Neural progenitor cell (in vitro differentiated cells): ENCODE results near the gene EDEM1. TPM values are rescaled to one million over a fixed set of nuclear protein-coding genes. Genes with fewer than 3 reads are reported as not detected.

ENCODE experiments used
- DNase-seq: peaks from one replicate; pipeline ENCODE4 v3.0.0-alpha.2; 2016; ENCODE audit warnings: low spot score
- H2AFZ ChIP-seq: fragments of 200-600 bp; sonication (generic); replicated peaks from 2 replicates; pipeline ENCODE4 v1.6.1; 2016; ENCODE audit warnings: antibody characterized with exemption
- H3F3A ChIP-seq: fragments of 200-600 bp; sonication (generic); 2 replicates; pipeline ENCODE4 v1.6.1; 2016; ENCODE audit warnings: antibody characterized with exemption, low read depth
- H3K27ac ChIP-seq: fragments of 200-600 bp; sonication (generic); 2 replicates; pipeline ENCODE4 v1.5.1; 2016; ENCODE audit warnings: mild to moderate bottlenecking
- H3K27me3 ChIP-seq: fragments of 200-600 bp; sonication (generic); 2 replicates; pipeline ENCODE4 v1.6.1; 2016; ENCODE audit warnings: mild to moderate bottlenecking, moderate library complexity
- H3K36me3 ChIP-seq: fragments of 200-600 bp; sonication (generic); 2 replicates; pipeline ENCODE4 v1.5.1; 2016
- H3K4me1 ChIP-seq: fragments of 200-600 bp; sonication (generic); 2 replicates; pipeline ENCODE4 v1.6.1; 2016; ENCODE audit warnings: mixed run types
- H3K4me2 ChIP-seq: fragments of 200-600 bp; sonication (generic); 2 replicates; pipeline ENCODE4 v1.6.1; 2016
- H3K4me3 ChIP-seq: fragments of 200-600 bp; sonication (generic); 2 replicates; pipeline ENCODE4 v1.5.1; 2016
- H3K79me2 ChIP-seq: fragments of 200-600 bp; sonication (generic); 2 replicates; pipeline ENCODE4 v1.6.1; 2016; ENCODE audit warnings: low read depth
- H3K9ac ChIP-seq: fragments of 200-600 bp; sonication (generic); 2 replicates; pipeline ENCODE4 v1.6.1; 2016
- H3K9me3 ChIP-seq: fragments of 200-600 bp; sonication (generic); 2 replicates; pipeline ENCODE4 v1.5.1; 2016; ENCODE audit warnings: low read depth
- H4K20me1 ChIP-seq: fragments of 200-600 bp; sonication (generic); 2 replicates; pipeline ENCODE4 v1.6.1; 2016; ENCODE audit warnings: low read depth
- H3K27ac Mint-ChIP-seq: 3 replicates; pipeline ENCODE4 v1.8.0; 2021; ENCODE audit warnings: mixed read lengths
- H3K27me3 Mint-ChIP-seq: 2 replicates; pipeline ENCODE4 v1.8.0; 2022; ENCODE audit warnings: low read depth, mild to moderate bottlenecking, inconsistent platforms, moderate library complexity, mixed read lengths; ENCODE audit not compliant: insufficient read depth
- H3K36me3 Mint-ChIP-seq: 3 replicates; pipeline ENCODE4 v1.8.0; 2021; ENCODE audit warnings: mixed read lengths
- H3K4me1 Mint-ChIP-seq: 3 replicates; pipeline ENCODE4 v1.8.0; 2021; ENCODE audit warnings: mixed read lengths
- H3K4me3 Mint-ChIP-seq: 3 replicates; pipeline ENCODE4 v1.8.0; 2021; ENCODE audit warnings: mild to moderate bottlenecking, moderate library complexity, mixed read lengths
- H3K9me3 Mint-ChIP-seq: 3 replicates; pipeline ENCODE4 v1.8.0; 2020; ENCODE audit warnings: mixed read lengths
- EZH2 ChIP-seq: fragments of 200-600 bp; sonication (generic); IDR thresholded peaks from 2 replicates; pipeline ENCODE4 v1.6.1; 2017; ENCODE audit warnings: antibody characterized with exemption, mild to moderate bottlenecking, moderate library complexity
- EZH2phosphoT487 ChIP-seq: fragments of 200-600 bp; sonication (generic); IDR thresholded peaks from 2 replicates; pipeline ENCODE4 v1.6.1; 2017; ENCODE audit warnings: antibody characterized with exemption
- total RNA-seq: library from RNA; depleted of rRNA; stranded (reverse); fragments of >200 nt; gene quantifications from 2 replicates; pipeline ENCODE4 v1.2.3, GENCODE V29; 2015; ENCODE audit warnings: low replicate concordance
- TF ChIP-seq, protein P1 (sequence below): fragments of 200-600 bp; sonication (generic); IDR thresholded peaks from 2 replicates; pipeline ENCODE4 v1.5.1; 2017; ENCODE audit warnings: antibody characterized with exemption, mild to moderate bottlenecking

Gene EDEM1
- total RNA-seq, 1 donor from 2014 or later: 11.8 TPM

DNA sequence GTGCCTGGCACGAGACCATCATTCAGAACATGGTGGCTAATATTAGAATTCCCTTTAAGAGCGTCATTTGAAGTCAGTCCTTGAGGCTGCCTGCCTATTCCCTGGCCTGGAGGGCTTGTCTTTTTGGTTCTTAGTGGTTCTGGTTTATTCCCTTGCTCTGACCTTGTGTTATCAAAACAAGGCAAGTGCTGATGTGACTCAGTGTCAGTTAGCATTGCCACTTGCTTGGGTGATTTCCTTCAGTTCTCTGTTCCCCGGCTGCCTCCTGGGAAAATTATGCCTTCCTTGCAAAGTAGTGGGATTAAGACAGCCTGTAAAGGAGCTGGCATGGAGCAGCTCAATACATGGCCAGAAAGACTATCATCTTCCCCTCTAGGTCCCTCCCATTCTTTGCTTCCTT, 64.6 kb downstream of the EDEM1 start:
- H3K36me3 ChIP-seq: no peaks in the 10 kb centered on the region
- no peaks in the 10 kb centered on the region for H3F3A ChIP-seq
- H3K9ac ChIP-seq: no peak overlapping the region
- H3K9me3 ChIP-seq: no peaks in the 10 kb centered on the region
- H3K27me3 ChIP-seq: no peaks in the 10 kb centered on the region
- H3K4me3 ChIP-seq: no peak overlapping the region
- DNase-seq: no peak
- H3K9me3 Mint-ChIP-seq: no peaks in the 10 kb centered on the region
- H3K4me1 Mint-ChIP-seq: peaks cover 9% of the 10 kb centered on the region
- no peaks in the 10 kb centered on the region for H3K36me3 Mint-ChIP-seq
- no peak overlapping the region for H3K4me3 Mint-ChIP-seq
- H2AFZ ChIP-seq: no peak overlapping the region
- H3K27ac Mint-ChIP-seq: no peak overlapping the region
- H3K4me2 ChIP-seq: no peak overlapping the region
- no peak overlapping the region for H3K27ac ChIP-seq
- no peaks in the 10 kb centered on the region for H3K79me2 ChIP-seq
- H3K27me3 Mint-ChIP-seq: no peaks in the 10 kb centered on the region
- no peaks in the 10 kb centered on the region for H3K4me1 ChIP-seq
- no peaks in the 10 kb centered on the region for H4K20me1 ChIP-seq
- TF ChIP-seq, protein P1, sequence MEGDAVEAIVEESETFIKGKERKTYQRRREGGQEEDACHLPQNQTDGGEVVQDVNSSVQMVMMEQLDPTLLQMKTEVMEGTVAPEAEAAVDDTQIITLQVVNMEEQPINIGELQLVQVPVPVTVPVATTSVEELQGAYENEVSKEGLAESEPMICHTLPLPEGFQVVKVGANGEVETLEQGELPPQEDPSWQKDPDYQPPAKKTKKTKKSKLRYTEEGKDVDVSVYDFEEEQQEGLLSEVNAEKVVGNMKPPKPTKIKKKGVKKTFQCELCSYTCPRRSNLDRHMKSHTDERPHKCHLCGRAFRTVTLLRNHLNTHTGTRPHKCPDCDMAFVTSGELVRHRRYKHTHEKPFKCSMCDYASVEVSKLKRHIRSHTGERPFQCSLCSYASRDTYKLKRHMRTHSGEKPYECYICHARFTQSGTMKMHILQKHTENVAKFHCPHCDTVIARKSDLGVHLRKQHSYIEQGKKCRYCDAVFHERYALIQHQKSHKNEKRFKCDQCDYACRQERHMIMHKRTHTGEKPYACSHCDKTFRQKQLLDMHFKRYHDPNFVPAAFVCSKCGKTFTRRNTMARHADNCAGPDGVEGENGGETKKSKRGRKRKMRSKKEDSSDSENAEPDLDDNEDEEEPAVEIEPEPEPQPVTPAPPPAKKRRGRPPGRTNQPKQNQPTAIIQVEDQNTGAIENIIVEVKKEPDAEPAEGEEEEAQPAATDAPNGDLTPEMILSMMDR: no peak
- TF ChIP-seq EZH2phosphoT487 (no peak), EZH2 (no peak)

DNA sequence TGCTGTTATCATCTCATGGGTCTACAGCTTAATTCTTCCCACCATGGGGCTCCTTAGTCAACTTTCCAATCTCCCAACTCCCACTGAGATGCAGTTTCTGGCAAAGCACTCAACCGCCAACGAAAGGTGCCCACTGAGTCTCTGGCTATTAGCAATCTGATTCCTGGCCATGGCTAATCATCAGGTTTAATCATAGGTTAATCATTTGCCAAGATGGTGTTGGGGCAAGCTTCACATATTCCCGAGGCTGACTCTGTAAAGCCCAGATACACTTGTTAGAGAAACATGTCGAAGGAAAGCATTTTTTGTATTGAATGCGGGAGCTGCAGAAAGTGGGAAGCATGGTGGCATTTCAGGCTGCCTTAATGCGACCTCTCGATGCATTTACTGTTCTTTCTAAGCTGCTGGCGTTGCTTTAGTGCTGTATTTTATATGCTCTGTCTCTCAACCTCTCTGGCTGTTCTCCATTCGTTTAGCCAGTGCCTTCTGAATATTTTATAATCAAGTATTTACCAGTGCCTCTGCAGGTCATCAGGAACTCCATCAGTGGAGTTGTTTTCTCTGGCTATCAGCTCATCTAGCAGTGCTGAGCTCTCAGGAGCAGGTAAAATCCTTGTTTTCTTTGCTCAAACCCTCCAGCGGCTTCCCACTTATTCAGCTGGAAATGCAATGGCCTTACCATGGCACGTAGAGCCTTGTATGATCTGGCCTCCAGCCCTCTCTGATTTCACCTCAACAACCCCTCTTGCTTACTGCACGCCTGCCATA, 67.0 kb downstream of the EDEM1 start:
- no peak for DNase-seq
- H3K27ac Mint-ChIP-seq: no peak overlapping the region
- no peak overlapping the region for H3K27ac ChIP-seq
- no peaks in the 10 kb centered on the region for H3F3A ChIP-seq
- no peaks in the 10 kb centered on the region for H3K4me1 ChIP-seq
- TF ChIP-seq, protein P1: no peak
- no peak for TF ChIP-seq EZH2phosphoT487
- TF ChIP-seq EZH2: no peak
- no peak overlapping the region for H3K4me2 ChIP-seq
- no peak overlapping the region for H3K9ac ChIP-seq
- no peak overlapping the region for H3K4me3 Mint-ChIP-seq
- no peaks in the 10 kb centered on the region for H3K27me3 Mint-ChIP-seq
- H3K4me3 ChIP-seq: no peak overlapping the region
- no peaks in the 10 kb centered on the region for H3K9me3 Mint-ChIP-seq
- H3K9me3 ChIP-seq: no peaks in the 10 kb centered on the region
- H2AFZ ChIP-seq: no peak overlapping the region
- no peaks in the 10 kb centered on the region for H3K79me2 ChIP-seq
- no peaks in the 10 kb centered on the region for H3K36me3 ChIP-seq
- no peaks in the 10 kb centered on the region for H3K36me3 Mint-ChIP-seq
- no peaks in the 10 kb centered on the region for H4K20me1 ChIP-seq
- peaks cover 9% of the 10 kb centered on the region for H3K4me1 Mint-ChIP-seq
- no peaks in the 10 kb centered on the region for H3K27me3 ChIP-seq

DNA sequence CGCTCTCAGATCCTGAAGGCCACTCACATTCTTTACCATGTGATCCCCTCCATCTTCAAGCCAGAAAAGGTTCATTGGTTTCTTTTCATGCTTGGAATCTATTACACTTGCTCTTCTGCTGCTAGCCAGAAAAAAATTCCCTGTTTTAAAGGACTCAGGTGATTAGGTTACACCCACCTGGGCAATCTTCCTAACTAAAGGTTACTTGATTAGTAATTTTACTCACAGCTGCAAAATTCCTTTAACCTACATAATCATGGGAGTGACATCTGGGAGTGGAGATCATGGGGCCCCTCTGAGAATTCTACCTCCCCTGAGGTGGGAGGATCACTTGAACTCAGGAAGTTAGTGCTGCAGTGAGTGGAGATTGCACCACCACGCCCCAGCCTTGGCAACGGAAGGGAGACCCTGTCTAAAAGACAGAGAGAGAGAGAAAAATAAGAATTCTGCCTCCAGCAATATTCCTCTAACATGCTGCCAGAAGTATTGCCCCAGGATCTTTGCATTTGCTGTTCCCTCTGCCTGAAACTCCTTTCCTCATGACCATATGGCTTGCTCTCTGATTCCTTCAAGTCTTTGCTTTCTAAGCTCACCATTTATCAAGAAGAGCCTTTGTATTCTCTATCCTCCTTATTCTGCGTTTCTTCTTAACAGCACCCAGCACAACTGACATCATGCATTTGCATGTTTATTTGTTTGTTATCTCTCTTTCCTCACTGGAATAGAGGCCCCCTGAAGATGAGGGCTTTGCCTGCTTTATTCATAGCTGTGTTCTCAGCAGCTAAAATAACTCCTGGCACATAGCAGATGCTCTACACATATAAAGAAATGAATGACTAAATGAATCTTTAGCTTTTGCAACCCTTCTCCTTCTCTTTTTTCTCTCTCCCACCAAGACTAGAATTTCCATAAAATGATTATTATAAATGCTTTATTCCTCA, 68.2 kb downstream of the EDEM1 start:
- no peaks in the 10 kb centered on the region for H3K36me3 Mint-ChIP-seq
- no peak overlapping the region for H3K4me3 ChIP-seq
- H4K20me1 ChIP-seq: no peaks in the 10 kb centered on the region
- TF ChIP-seq EZH2 (no peak), EZH2phosphoT487 (no peak)
- TF ChIP-seq, protein P1: no peak
- no peak overlapping the region for H3K27ac Mint-ChIP-seq
- H3K27me3 ChIP-seq: no peaks in the 10 kb centered on the region
- H3K4me1 Mint-ChIP-seq: peaks cover 6% of the 10 kb centered on the region
- no peak overlapping the region for H3K4me2 ChIP-seq
- H2AFZ ChIP-seq: no peak overlapping the region
- H3K9me3 ChIP-seq: no peaks in the 10 kb centered on the region
- no peaks in the 10 kb centered on the region for H3F3A ChIP-seq
- no peaks in the 10 kb centered on the region for H3K36me3 ChIP-seq
- DNase-seq: no peak
- H3K9ac ChIP-seq: no peak overlapping the region
- H3K9me3 Mint-ChIP-seq: no peaks in the 10 kb centered on the region
- no peaks in the 10 kb centered on the region for H3K27me3 Mint-ChIP-seq
- no peak overlapping the region for H3K27ac ChIP-seq
- no peak overlapping the region for H3K4me3 Mint-ChIP-seq
- no peaks in the 10 kb centered on the region for H3K4me1 ChIP-seq
- H3K79me2 ChIP-seq: no peaks in the 10 kb centered on the region
